Dedifferentiated amniotic fluid mesenchymal stem cell (primary cell): ENCODE measurements around the gene A1BG.

Experiments
- DNase-seq: peaks from one replicate; pipeline ENCODE4 v3.0.0-alpha.2; 2016; ENCODE audit errors: extremely low spot score

Gene A1BG

DNA sequence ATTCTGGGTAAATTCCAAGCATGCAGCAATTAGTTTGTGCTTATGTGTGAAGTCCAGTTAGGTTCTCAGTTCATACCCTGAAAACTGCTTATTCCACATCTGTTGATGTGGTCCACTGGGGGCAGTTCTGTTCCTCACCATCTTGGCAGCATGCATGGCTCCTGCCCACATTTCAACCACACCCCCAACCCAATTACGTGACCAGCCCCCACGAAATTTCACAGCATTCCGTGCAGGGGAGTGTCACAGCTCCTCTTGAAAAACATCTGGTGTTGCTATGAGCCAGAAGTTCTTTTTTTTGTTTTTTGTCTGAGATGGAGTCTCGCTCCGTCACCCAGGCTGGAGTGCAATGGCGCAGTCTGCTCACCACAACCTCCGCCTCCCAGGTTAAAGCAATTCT is 57.2 kb downstream of the A1BG start:
- no peak for DNase-seq
